KOPT-K1 (cell line): ENCODE data around the gene ABCA7.

Experiments
- H3K27ac ChIP-seq: fragments of 200-600 bp; sonication (generic); 2 replicates; pipeline ENCODE4 v1.5.1; 2016; ENCODE audit warnings: antibody characterized with exemption, mild to moderate bottlenecking, low read depth, low read length; ENCODE audit not compliant: poor library complexity, severe bottlenecking
- H3K36me3 ChIP-seq: fragments of 200-600 bp; sonication (generic); 2 replicates; pipeline ENCODE4 v1.5.1; 2017; ENCODE audit warnings: antibody characterized with exemption, mild to moderate bottlenecking, low read length, moderate library complexity; ENCODE audit not compliant: insufficient read depth
- H3K9me3 ChIP-seq: fragments of 200-600 bp; sonication (generic); 2 replicates; pipeline ENCODE4 v1.5.1; 2017; ENCODE audit warnings: antibody characterized with exemption, low read length, mild to moderate bottlenecking; ENCODE audit not compliant: insufficient read depth, poor library complexity, severe bottlenecking

ABCA7 gene

DNA sequence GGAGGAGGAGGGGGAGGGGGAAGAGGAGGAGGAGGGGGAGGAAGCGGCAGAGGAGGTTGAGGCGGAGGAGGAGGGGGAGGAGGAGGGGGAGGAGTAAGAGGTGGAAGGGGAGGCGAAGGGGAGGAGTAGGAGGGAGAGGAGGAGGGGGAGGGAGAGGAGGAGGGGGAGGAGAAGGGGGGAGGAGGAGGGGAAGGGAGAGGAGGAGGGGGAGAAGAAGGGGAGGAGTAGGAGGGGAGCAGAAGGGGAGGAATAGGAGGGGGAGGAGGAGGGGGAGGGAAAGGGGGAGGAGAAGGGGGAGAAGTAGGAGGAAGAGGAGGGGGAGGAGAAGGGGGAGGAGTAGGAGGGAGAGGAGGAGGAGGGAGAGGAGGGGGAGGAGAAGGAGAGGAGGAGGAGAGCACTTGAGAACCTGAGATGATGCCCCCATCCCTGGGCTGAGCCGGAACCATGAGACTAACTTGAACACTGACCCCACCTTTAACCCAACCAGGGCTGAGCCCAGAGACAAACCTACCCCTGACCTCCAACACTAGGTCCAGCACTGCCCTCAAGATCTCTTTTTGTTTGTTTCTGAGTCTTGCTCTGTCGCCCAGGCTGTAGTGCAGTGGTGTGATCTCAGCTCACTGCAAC lies 12.6 kb downstream of the ABCA7 start:
- H3K9me3 ChIP-seq: no peaks in the 10 kb centered on the region
- H3K27ac ChIP-seq: peak overlapping the region; percentile 57
- H3K36me3 ChIP-seq: peaks cover 4% of the 10 kb centered on the region; the same call in 1 of the 2 replicates

DNA sequence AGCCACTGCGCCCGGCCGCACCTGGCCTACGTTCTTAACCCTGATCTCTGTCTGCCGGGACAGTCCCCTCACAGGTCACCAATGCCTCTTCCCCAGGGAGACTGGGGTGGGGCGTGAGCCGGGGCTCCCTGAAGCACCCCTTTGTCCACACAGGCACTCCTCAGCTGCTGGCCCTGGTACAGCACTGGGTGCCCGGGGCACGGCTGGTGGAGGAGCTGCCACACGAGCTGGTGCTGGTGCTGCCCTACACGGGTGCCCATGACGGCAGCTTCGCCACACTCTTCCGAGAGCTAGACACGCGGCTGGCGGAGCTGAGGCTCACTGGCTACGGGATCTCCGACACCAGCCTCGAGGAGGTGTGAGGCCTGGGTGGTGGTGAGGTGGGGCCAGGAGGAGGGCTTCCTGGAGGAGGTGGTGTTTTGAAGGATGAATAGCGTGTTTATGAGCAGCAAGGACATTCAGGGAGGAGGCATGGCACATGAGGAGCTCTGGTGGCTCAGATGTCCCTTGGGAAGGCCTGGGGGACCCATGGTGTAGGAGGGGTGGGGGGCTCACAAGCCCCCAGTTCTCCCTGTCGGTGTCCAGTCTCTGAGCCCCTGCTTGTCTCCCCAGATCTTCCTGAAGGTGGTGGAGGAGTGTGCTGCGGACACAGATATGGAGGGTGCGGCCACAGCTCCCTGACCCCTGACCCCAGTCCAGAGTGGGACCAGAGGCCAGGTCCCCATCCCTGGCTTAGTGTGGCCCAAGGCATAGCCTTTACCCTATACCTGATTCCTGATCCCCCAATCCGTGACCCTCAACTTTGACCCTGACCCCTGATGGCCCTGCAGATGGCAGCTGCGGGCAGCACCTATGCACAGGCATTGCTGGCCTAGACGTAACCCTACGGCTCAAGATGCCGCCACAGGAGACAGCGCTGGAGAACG lies 13.5 kb downstream of the ABCA7 start:
- H3K36me3 ChIP-seq: peaks cover 4% of the 10 kb centered on the region; the same call in 1 of the 2 replicates
- no peaks in the 10 kb centered on the region for H3K9me3 ChIP-seq
- H3K27ac ChIP-seq: no peak overlapping the region

DNA sequence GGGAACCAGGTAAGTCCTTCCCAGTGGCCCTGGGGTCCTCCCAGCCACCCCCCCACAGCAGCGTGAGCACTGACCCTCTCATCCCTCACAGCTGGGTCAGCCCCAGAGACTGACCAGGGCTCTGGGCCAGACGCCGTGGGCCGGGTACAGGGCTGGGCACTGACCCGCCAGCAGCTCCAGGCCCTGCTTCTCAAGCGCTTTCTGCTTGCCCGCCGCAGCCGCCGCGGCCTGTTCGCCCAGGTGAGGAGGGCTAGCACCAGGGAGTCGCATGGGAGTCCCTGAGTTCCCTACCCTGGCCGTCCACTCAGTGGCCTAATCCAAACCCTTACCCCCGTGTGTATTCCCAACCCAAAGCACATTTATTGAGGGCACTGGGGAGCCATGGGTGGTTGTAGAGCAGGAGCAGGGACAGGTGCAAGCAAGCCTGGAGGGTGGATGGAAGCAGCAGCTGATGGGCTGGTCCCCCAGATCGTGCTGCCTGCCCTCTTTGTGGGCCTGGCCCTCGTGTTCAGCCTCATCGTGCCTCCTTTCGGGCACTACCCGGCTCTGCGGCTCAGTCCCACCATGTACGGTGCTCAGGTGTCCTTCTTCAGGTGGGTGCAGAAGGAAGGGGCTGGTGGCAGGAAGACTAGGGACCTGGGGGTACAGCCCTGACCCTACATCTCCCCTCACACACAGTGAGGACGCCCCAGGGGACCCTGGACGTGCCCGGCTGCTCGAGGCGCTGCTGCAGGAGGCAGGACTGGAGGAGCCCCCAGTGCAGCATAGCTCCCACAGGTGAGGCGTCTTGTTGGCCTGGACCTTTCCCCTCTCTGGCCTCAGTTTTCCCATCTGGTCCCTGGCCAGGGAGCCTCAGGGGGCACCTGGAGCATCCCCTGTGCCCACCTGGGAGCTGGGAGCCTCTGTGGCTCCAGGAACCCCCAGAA lies 14.5 kb downstream of the ABCA7 start:
- Histone ChIP-seq H3K9me3 (no peaks in the 10 kb centered on the region), H3K27ac (no peak overlapping the region), H3K36me3 (peaks cover 4% of the 10 kb centered on the region; the same call in 1 of the 2 replicates)

DNA sequence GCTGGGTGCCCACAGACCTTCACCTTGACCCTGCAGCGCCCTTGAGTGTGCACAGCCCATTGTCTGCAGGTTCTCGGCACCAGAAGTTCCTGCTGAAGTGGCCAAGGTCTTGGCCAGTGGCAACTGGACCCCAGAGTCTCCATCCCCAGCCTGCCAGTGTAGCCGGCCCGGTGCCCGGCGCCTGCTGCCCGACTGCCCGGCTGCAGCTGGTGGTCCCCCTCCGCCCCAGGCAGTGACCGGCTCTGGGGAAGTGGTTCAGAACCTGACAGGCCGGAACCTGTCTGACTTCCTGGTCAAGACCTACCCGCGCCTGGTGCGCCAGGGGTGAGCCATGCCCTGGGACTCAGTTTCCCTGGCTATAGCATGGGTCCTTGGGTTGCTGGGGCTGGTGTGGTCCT lies 15.1 kb downstream of the ABCA7 start:
- H3K27ac ChIP-seq: no peak overlapping the region
- peaks cover 4% of the 10 kb centered on the region; the same call in 1 of the 2 replicates for H3K36me3 ChIP-seq
- H3K9me3 ChIP-seq: no peaks in the 10 kb centered on the region

DNA sequence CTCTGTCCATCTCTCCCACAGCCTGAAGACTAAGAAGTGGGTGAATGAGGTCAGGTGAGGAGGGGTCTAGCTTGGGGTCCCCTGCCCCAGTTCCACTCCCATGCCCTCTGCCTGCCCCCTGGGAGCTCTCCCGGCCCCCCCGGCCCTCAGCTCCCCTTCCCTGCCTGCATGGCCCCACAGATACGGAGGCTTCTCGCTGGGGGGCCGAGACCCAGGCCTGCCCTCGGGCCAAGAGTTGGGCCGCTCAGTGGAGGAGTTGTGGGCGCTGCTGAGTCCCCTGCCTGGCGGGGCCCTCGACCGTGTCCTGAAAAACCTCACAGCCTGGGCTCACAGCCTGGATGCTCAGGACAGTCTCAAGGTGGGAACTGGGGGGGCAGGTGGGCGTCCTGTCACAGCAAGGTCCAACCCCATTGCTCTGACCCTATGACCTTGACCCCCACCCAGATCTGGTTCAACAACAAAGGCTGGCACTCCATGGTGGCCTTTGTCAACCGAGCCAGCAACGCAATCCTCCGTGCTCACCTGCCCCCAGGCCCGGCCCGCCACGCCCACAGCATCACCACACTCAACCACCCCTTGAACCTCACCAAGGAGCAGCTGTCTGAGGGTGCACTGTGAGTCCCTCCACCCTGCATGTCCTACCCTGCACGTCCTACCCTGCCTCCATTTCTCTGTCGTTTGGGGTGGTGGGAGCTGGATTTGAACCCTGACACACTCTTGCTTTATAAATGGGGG lies 16.1 kb downstream of the ABCA7 start:
- Histone ChIP-seq H3K36me3 (peaks cover 4% of the 10 kb centered on the region; the same call in 1 of the 2 replicates), H3K27ac (no peak overlapping the region), H3K9me3 (no peaks in the 10 kb centered on the region)

DNA sequence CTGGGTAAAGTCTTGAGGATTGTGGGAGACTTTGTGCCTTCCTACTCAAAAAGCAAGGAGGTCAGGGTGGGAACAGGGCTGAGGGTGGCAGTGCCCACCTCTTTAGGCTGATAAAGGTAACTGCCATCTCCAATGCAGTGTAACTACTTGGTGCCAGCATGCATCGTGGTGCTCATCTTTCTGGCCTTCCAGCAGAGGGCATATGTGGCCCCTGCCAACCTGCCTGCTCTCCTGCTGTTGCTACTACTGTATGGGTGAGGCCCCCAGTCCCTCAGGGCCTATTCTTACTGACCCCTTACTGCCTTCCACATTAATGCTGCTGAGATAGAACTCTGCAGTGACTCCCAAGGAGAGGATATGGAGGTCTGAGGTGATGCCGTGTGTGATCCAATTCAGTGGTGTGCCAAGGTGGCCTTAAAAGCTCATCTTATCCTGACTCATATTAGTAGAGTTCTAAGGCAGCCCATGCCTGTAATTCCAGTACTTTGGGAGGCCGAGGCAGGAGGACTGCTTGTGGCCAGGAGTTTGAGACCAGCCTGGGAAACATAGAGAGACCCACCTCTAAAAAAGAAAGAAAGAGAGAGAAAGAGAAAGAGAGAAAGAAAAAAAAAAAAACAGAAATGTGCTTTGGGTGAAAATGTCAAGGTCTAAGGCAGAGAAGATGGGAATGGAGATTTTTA lies 17.4 kb downstream of the ABCA7 start:
- Histone ChIP-seq H3K36me3 (peaks cover 4% of the 10 kb centered on the region; the same call in 1 of the 2 replicates), H3K9me3 (no peaks in the 10 kb centered on the region), H3K27ac (peak overlapping the region; percentile 68)

DNA sequence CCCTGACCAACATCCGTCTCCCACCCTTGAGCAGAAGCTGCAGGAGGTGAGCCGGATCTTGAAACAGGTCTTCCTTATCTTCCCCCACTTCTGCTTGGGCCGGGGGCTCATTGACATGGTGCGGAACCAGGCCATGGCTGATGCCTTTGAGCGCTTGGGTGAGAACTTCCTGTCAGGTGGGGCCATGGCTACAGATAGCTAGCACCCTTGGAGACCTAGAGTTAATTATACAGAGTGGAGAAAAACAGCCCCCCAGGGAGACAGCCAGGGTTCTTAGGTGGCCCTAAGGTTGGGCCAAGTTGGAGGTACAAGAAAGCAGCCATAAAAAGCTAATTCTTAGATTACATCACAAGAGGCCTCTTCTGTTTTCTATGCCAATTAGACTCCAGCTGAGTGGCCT lies 18.2 kb downstream of the ABCA7 start:
- H3K36me3 ChIP-seq: peaks cover 4% of the 10 kb centered on the region; the same call in 1 of the 2 replicates
- H3K27ac ChIP-seq: peak overlapping the region; percentile 68

DNA sequence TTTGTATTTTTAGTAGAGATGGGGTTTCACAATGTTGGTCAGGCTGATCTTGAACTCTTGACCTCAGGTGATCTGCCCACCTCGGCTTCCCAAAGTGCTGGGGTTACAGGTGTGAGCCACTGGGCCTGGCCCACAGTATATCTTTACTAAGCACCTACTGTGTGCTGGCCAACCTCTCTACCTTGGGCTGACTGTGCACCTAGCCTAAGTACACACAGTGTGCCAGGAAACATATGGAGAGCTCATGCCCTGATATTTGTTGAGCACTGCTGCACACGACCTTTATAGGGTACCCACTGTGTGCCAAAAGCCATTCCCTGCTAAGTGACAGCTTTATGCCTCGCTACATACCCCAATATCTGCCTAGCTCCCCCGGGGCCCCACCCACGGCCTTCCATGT lies 20.8 kb downstream of the ABCA7 start:
- Histone ChIP-seq H3K27ac (no peak overlapping the region), H3K36me3 (peaks cover 4% of the 10 kb centered on the region; the same call in 1 of the 2 replicates), H3K9me3 (no peaks in the 10 kb centered on the region)

More for the DNA sequence above, 18.2 kb downstream of the ABCA7 start:
- H3K9me3 ChIP-seq: no peaks in the 10 kb centered on the region

DNA sequence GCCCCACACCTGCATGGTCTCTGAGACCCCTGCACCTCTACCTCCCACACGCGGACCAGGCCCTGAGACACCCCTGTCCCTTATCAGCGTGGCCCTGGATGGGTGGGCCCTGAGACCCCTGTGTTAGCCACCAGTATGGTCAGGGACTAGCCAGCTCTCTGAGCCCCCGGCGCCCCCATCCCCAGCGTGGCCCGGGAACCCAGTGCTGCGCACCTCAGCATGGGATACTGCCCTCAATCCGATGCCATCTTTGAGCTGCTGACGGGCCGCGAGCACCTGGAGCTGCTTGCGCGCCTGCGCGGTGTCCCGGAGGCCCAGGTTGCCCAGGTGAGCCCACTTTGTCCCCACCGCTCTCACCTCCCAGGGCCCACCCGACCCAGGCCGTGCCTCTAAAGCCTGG lies 22.1 kb downstream of the ABCA7 start:
- Histone ChIP-seq H3K36me3 (no peaks in the 10 kb centered on the region), H3K27ac (no peak overlapping the region), H3K9me3 (no peaks in the 10 kb centered on the region)

DNA sequence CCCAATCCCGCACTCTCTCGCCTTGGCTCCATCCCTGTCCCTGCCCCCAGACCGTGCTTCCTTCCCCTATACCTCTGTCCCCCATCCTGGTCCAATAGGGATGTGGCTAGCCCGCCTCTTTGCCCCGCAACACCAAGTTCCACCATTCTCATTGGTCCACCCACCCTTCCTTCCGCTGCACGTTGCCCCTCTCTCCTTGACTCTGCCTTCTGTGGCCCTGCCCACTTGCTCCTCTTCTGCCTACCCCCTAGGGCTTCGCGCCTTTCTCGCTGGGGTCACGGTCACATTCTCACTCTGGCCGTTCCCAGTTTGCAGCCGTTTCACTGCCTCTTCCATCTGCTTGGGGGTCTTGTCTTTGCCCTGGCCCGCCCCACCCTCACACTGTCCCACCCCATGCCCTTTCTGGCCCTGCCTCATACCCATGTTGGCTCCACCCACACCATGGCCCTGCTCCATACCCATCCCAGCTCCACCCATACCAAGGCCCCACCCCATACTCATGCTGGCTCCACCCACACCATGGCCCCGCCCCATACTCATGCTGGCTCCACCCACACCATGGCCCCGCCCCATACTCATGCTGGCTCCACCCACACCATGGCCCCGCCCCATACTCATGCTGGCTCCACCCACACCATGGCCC lies 22.6 kb downstream of the ABCA7 start:
- Histone ChIP-seq H3K36me3 (no peaks in the 10 kb centered on the region), H3K27ac (no peak overlapping the region), H3K9me3 (no peaks in the 10 kb centered on the region)

DNA sequence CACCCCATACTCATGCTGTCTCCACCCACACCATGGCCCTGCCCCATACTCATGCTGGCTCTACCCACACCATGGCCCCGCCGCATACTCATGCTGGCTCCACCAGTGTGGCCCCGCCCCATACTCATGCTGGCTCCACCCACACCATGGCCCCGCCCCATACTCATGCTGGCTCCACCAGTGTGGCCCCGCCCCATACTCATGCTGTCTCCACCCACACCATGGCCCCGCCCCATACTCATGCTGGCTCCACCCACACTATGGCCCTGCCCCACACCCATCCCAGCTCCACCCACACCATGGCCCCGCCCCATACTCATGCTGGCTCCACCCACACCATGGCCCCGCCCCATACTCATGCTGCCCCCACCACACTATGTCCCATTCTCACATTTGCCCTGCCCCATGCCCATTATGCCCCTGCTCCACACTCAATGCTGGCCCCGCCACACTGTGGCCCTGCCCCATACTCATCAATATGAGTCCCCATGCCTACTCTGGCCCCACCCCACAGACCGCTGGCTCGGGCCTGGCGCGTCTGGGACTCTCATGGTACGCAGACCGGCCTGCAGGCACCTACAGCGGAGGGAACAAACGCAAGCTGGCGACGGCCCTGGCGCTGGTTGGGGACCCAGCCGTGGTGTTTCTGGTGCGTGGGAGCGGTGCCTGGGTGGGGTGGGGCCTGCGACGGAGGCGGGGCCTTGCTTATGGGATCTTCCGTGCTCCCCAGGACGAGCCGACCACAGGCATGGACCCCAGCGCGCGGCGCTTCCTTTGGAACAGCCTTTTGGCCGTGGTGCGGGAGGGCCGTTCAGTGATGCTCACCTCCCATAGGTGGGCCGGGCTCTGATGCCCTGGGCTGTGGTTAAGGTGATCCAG lies 23.4 kb downstream of the ABCA7 start:
- Histone ChIP-seq H3K27ac (no peak overlapping the region), H3K9me3 (no peaks in the 10 kb centered on the region), H3K36me3 (0 out of 2 replicates have a peak, but pooled peaks cover under 1% of the 10 kb centered on the region)

DNA sequence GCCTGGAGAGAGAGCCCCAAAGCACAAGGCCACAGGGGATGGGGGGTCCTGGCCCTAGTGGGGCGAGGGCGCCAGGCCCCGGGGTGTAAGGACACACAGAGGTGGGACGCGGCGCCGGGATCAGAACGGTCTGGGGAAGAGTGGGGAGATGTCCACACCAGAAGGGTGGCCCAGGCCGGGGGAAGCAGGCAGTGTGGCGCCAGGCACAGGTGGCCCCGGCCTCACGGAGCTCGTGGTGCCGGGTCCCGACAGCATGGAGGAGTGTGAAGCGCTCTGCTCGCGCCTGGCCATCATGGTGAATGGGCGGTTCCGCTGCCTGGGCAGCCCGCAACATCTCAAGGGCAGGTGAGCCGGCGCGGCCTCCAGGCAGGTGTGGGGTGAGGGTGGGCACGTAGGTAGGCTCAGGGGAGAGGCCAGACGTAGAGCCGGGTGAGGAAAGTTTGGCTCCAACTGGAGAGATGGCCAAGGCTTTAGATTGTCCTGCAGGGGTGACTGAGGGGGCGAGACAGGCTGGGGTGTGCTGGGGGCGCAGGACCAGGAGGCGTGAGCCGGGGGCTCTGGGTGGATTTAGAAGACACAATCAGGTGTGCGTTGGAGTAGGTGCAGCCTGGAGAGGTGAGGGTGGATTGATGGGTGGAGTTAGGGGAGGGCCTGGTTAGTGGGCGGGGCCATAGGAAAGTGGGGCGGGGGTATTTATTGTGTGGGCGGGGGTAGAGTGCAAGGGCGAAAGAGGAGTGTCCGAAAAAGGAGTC lies 24.2 kb downstream of the ABCA7 start:
- H3K27ac ChIP-seq: no peak overlapping the region
- H3K9me3 ChIP-seq: no peaks in the 10 kb centered on the region
- peaks cover 8% of the 10 kb centered on the region; the same call in 1 of the 2 replicates for H3K36me3 ChIP-seq
